HG02885 (cell line): ENCODE results near the gene DNASE1.

Experiments
- ATAC-seq: cut with Tn5 transposase; IDR thresholded peaks from one replicate; pipeline ENCODE4 v1.9.1; 2021; ENCODE audit warnings: mild to moderate bottlenecking; ENCODE audit not compliant: unreplicated experiment, poor library complexity

Gene DNASE1

GRCh38 chr16:3661922-3662321 lies 7.4 kb downstream of the DNASE1 start:
- ATAC-seq = no peak

GRCh38 chr16:3662601-3663000 lies 8.1 kb downstream of the DNASE1 start:
- ATAC-seq = no peak

- no peak for ATAC-seq
Observed at GRCh38 chr16:3664187-3664896, 9.9 kb downstream of the DNASE1 start.

- no peak for ATAC-seq
Observed at GRCh38 chr16:3665508-3665907, 11.0 kb downstream of the DNASE1 start.

GRCh38 chr16:3668626-3669025 lies 14.1 kb downstream of the DNASE1 start:
- no peak for ATAC-seq

GRCh38 chr16:3669082-3669481 lies 14.6 kb downstream of the DNASE1 start:
- no peak for ATAC-seq

GRCh38 chr16:3670711-3671110 lies 16.2 kb downstream of the DNASE1 start:
- no peak for ATAC-seq

- ATAC-seq = no peak
Observed at GRCh38 chr16:3671424-3671823, 16.9 kb downstream of the DNASE1 start.

- ATAC-seq = no peak
Observed at GRCh38 chr16:3672571-3673041, 18.1 kb downstream of the DNASE1 start.

- ATAC-seq = no peak
Observed at GRCh38 chr16:3673201-3673600, 18.7 kb downstream of the DNASE1 start.

GRCh38 chr16:3673676-3674377 lies 19.3 kb downstream of the DNASE1 start:
- ATAC-seq = no peak

GRCh38 chr16:3674513-3675295 lies 20.2 kb downstream of the DNASE1 start:
- ATAC-seq = no peak

GRCh38 chr16:3675601-3676130 lies 21.2 kb downstream of the DNASE1 start:
- no peak for ATAC-seq

GRCh38 chr16:3677994-3678393 lies 23.5 kb downstream of the DNASE1 start:
- no peak for ATAC-seq

GRCh38 chr16:3681206-3681605 lies 26.7 kb downstream of the DNASE1 start:
- no peak for ATAC-seq

- ATAC-seq = no peak
Observed at GRCh38 chr16:3687021-3687420, 32.5 kb downstream of the DNASE1 start.

GRCh38 chr16:3687792-3688191 lies 33.3 kb downstream of the DNASE1 start:
- ATAC-seq = no peak

- no peak for ATAC-seq
Observed at GRCh38 chr16:3689731-3690130, 35.2 kb downstream of the DNASE1 start.

GRCh38 chr16:3690470-3690928 lies 36.0 kb downstream of the DNASE1 start:
- peak; percentile 54 for ATAC-seq

- no peak for ATAC-seq
Observed at GRCh38 chr16:3690980-3691720, 36.7 kb downstream of the DNASE1 start.
